Hair follicular keratinocyte (primary cell): ENCODE results near the gene EPB41L1. TPM values are rescaled to one million over a fixed set of nuclear protein-coding genes. Genes with fewer than 3 reads are reported as not detected.

Source experiments
- total RNA-seq: library from RNA; depleted of rRNA; stranded (reverse); fragments of >200 nt; gene quantifications from 2 replicates; pipeline ENCODE4 v1.2.3, GENCODE V29; 2015

Gene EPB41L1
- 0.34 and 2.4 TPM in 2 replicates for total RNA-seq

DNA sequence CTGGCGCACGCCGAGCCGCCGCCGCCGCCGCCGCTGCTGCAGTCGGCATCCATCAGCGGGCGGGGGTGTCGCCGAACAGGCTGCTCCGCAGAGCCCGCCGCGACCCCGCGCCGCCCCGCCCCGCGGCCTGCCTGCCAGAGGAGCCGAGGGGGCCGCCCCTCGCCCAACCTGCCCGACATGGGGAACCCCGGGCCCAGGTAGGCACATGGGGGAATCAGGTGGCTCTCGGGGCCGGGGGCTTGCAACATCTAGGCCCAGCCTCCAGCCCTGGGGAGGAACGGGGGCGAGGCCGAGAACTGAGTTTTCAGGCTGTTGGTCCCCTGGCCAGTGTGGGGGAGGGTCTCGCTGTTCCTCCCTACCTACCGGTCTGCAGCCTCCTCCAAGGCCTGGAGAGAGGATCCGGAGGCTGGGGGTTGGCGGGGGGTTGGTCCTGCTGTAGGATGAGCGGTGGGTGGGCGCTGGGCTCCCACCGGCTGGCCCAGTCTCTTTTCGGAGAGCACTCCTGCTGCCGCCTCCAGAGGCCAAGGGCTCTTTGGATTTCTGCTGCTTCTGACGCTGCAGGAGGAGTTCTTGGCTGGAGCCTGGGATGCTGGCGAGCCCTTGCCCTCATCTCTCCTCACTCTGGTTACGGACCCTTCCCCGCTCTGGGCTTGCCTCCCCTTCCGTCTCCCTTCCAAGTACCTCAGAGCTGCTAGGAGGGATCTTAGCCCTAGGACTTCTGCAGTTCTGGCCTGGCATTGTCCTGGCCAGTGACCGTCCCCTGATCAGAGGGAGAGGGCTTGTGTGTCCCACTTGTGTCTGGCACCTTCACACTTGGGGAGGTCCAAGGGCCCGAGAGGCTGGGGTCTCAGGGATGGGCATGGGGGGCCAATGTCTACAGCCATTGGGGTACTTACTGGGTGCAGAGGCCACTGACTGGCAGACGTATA, at the start of gene EPB41L1:
EPB41L1 (plus strand) TSS at position 41 of the 929 bp plus-strand sequence. CDS start 19,038 bp downstream, outside the sequence.

DNA sequence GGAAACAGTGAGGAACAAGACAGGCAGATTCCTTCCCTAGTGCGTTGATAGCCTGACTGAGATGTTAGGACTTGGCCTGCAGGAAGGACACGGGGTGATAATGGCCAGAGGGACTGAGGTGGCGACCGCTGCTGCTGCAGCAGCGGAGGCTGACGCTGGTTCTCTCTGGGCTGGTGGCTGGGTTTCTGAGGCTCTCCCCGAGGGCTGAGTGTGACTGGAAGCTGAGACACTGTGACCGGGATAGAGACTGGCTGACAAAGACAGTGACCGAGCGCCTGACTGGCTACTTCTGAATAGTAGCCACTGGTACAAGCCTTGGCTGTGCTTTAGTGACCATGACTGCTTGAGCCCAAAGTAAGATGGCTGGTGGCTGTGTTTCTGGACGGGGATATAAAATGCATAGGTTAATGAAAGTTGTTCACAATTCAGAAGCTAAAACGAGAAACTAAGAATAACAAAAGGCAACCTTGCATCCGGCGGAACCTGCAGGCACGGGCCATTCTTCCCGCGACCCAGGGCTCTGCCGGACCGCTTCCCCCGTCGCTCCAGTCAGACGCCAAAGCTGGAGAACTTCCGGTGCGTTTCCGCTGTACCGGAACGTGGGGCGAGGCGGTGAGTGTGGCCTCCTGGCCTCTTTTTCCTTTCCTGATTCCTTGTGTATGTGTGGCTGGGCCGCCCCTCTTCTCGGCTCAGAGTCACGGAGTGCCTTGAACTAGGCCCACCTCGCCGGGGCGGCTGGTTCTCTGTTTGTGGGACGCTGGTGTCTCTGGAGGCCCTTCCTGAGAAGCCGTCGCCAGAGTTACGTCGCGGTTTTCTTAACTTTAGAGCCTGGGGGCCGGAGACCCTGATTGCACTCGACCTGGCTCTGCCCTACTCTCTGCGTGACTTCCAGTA, 81.6 kb downstream of the EPB41L1 start, which contains the start of gene AAR2:
AAR2 (plus strand) TSS at position 587 of the 894 bp plus-strand sequence. CDS start 3,391 bp downstream, outside the sequence.

Other genes with a start within 250 kb of the EPB41L1 start
- 91.4 and 103 TPM in 2 replicates for gene SCAND1, start 200.2 kb upstream of the EPB41L1 start, total RNA-seq
- gene CNBD2, start 186.2 kb upstream of the EPB41L1 start, total RNA-seq = 2.2 and 8.7 TPM in 2 replicates
- 18.6 and 21.6 TPM in 2 replicates for gene AAR2, start 81.7 kb downstream of the EPB41L1 start, total RNA-seq
- gene DLGAP4, start 151.6 kb downstream of the EPB41L1 start, total RNA-seq = 20.2 and 40.1 TPM in 2 replicates